OCI-LY7 (cell line): ENCODE measurements around the gene SELPLG.

Experiments
- EZH2phosphoT487 ChIP-seq: fragments of 200-600 bp; sonication (generic); IDR thresholded peaks from 2 replicates; pipeline ENCODE4 v1.6.1; 2018; ENCODE audit warnings: low read depth, borderline replicate concordance, mild to moderate bottlenecking, mixed run types, antibody characterized with exemption, low read length, moderate library complexity, mixed read lengths
- TF ChIP-seq, protein P1 (sequence below): fragments of 200-600 bp; sonication (generic); conservative IDR thresholded peaks from 2 replicates; pipeline ENCODE4 v1.5.1; 2014; ENCODE audit warnings: mild to moderate bottlenecking, antibody characterized with exemption, low read length, moderate library complexity, mixed read lengths

DNA sequence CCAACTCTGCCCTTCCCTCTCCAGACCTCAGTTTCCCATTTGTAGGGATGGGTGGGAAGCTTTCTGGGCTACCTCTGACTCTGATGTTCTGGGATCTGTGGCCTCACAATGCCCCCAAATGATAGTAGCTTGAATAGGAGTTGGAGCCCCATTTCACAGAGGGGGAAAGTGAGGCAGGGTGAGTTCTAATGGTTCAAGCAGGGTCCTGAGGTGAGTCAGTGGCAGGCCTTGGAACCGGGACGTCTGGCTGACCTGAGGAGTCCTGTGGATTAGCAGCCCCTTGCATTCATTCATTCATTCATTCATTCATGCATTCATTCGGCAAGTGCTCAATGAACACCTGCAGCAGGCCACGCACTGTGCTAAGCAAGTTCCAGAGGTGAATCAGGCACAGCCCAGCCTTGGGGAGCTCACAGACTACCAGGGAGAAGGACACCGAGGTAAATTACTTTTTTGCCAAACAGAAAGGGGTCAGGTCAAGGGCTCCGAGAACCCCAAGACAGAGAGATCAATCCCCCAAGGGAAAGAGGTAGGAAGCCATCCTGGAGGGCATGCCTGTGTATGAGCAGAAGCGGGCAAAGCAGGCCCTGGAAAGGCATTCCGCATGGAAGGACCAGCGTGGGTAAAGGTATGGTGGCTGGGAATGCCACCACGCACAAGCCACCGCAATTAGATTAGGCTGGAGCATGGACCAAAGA, 35.0 kb downstream of the SELPLG start:
- TF ChIP-seq, protein P1, sequence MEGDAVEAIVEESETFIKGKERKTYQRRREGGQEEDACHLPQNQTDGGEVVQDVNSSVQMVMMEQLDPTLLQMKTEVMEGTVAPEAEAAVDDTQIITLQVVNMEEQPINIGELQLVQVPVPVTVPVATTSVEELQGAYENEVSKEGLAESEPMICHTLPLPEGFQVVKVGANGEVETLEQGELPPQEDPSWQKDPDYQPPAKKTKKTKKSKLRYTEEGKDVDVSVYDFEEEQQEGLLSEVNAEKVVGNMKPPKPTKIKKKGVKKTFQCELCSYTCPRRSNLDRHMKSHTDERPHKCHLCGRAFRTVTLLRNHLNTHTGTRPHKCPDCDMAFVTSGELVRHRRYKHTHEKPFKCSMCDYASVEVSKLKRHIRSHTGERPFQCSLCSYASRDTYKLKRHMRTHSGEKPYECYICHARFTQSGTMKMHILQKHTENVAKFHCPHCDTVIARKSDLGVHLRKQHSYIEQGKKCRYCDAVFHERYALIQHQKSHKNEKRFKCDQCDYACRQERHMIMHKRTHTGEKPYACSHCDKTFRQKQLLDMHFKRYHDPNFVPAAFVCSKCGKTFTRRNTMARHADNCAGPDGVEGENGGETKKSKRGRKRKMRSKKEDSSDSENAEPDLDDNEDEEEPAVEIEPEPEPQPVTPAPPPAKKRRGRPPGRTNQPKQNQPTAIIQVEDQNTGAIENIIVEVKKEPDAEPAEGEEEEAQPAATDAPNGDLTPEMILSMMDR = no peak
- TF ChIP-seq EZH2phosphoT487 = no peak
